Vagina (tissue), 2 donors: Measurements from ENCODE around the gene CNIH2. TPM values are rescaled to one million over a fixed set of nuclear protein-coding genes. Genes with fewer than 3 reads are reported as not detected.

Experiments
- DNase-seq, 2 donors: peaks; one replicate each; pipeline ENCODE4 v3.0.0-alpha.2; 2017; ENCODE audit errors: extremely low spot score in 2 of 2
- H3K27ac ChIP-seq: fragments of 200-600 bp; sonication (generic); one replicate; pipeline ENCODE4 v1.5.1; 2019
- H3K27me3 ChIP-seq: fragments of 200-600 bp; sonication (generic); one replicate; pipeline ENCODE4 v1.5.1; 2019
- H3K36me3 ChIP-seq, 2 donors: fragments of 200-600 bp; sonication (generic); one replicate each; pipeline ENCODE4 v1.5.1; 2017 to 2019
- H3K4me1 ChIP-seq: fragments of 200-600 bp; sonication (generic); one replicate; pipeline ENCODE4 v1.5.1; 2019
- H3K4me3 ChIP-seq, 2 donors: fragments of 200-600 bp; sonication (generic); 1 replicate in 1 of 2; 2 replicates in 1 of 2; pipeline ENCODE4 v1.5.1; 2016 to 2019
- H3K9me3 ChIP-seq: fragments of 200-600 bp; sonication (generic); one replicate; pipeline ENCODE4 v1.5.1; 2019
- POLR2A ChIP-seq, 2 donors: fragments of 450-650 bp; IDR thresholded peaks; one replicate each; pipeline ENCODE4 v1.6.1; 2017; ENCODE audit warnings: antibody characterized with exemption in 2 of 2, mild to moderate bottlenecking in 2 of 2, moderate library complexity in 2 of 2
- POLR2AphosphoS5 ChIP-seq, 2 donors: sonication (generic); formaldehyde crosslinking; IDR thresholded peaks; one replicate each; pipeline ENCODE4 v1.9.0; 2017; ENCODE audit warnings: antibody characterized with exemption in 2 of 2, mild to moderate bottlenecking in 2 of 2, low read depth in 1 of 2; ENCODE audit not compliant: insufficient read depth in 1 of 2
- intact Hi-C: fragments of 100-400 bp; cut with DNase I; formaldehyde crosslinking; loops from one replicate; pipeline ENCODE4 v1.15.1; 2023
- total RNA-seq: library from RNA; depleted of rRNA; stranded (reverse); fragments of >200 nt; gene quantifications from one replicate; pipeline ENCODE4 v1.2.3, GENCODE V29; 2016
- TF ChIP-seq, protein P1 (sequence below), 3 experiments: fragments of 450-650 bp in 2 of 3; fragments of 200-600 bp in 1 of 3; sonication (generic) in 1 of 3; IDR thresholded peaks; one replicate each; pipeline ENCODE4 v1.5.1; 2017 to 2019; ENCODE audit warnings: antibody characterized with exemption in 3 of 3, mild to moderate bottlenecking in 2 of 3, moderate library complexity in 2 of 3

Gene CNIH2
- total RNA-seq, 1 donor from 2014 or later: 3.2 TPM

DNA sequence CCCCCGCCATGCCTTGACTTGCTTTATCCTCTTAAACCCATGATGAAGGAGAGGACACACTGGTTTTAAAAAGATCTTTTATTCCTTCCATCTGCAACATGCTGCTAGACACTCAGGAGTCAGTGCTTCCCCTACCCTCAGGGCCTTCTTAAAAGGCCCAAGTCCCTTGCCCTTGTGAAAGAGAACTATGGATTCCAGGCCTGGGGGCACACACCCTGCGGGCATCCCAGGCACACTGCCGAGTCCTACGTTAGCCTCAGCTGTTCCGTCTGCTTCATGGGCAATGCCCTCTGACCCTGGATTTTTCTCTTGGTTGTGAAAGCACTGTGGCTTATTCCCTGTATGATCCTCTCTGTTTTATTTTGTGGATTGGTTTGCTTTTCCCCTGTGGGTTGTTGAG is 44.7 kb upstream of the CNIH2 start:
- Histone ChIP-seq H3K27ac (no peak overlapping the region), H3K4me1 (no peaks in the 10 kb centered on the region), H3K9me3 (no peaks in the 10 kb centered on the region), H3K4me3 (no peak overlapping the region), H3K27me3 (no peaks in the 10 kb centered on the region), H3K36me3 (peaks cover 0 to 52% of the 10 kb centered on the region in 2 donors)
- TF ChIP-seq POLR2AphosphoS5 (IDR thresholded peaks at IDR 0.05; ENCODE audit: insufficient read depth in 1 of 2, low read depth in 1 of 2) (no peak), POLR2A (IDR thresholded peaks at IDR 0.05) (no peak)
- TF ChIP-seq, protein P1, sequence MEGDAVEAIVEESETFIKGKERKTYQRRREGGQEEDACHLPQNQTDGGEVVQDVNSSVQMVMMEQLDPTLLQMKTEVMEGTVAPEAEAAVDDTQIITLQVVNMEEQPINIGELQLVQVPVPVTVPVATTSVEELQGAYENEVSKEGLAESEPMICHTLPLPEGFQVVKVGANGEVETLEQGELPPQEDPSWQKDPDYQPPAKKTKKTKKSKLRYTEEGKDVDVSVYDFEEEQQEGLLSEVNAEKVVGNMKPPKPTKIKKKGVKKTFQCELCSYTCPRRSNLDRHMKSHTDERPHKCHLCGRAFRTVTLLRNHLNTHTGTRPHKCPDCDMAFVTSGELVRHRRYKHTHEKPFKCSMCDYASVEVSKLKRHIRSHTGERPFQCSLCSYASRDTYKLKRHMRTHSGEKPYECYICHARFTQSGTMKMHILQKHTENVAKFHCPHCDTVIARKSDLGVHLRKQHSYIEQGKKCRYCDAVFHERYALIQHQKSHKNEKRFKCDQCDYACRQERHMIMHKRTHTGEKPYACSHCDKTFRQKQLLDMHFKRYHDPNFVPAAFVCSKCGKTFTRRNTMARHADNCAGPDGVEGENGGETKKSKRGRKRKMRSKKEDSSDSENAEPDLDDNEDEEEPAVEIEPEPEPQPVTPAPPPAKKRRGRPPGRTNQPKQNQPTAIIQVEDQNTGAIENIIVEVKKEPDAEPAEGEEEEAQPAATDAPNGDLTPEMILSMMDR (IDR thresholded peaks at IDR 0.05): no peak
- DNase-seq: no peak
- intact Hi-C loops: no loop called here

DNA sequence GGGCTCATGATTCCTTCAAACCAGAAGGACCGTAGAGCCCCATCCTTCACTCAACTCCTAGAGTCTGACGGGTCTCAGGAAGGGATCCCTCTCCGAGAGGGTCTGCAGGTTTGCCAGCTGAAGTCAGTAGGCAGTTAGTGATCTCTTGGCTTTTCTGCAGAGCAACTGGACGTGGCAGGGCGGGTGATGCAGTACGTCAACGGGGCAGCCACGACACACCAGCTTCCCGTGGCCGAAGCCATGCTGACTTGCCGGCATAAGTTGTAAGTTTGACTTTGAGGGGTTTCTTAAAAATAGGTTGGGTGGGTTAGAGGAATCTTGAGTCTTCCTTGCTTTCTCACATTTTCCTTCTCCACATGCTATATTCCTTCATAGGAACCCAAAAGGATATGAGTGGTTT is 42.8 kb upstream of the CNIH2 start:
- Histone ChIP-seq H3K36me3 (peaks cover 0 to 66% of the 10 kb centered on the region in 2 donors), H3K27me3 (no peaks in the 10 kb centered on the region), H3K9me3 (no peaks in the 10 kb centered on the region), H3K4me3 (no peak overlapping the region), H3K4me1 (no peaks in the 10 kb centered on the region), H3K27ac (no peak overlapping the region)
- intact Hi-C loops: no loop called here
- no peak for TF ChIP-seq POLR2A (IDR thresholded peaks at IDR 0.05)
- no peak for TF ChIP-seq POLR2AphosphoS5 (IDR thresholded peaks at IDR 0.05; ENCODE audit: insufficient read depth in 1 of 2, low read depth in 1 of 2)
- TF ChIP-seq, protein P1 (IDR thresholded peaks at IDR 0.05): no peak
- DNase-seq: no peak

DNA sequence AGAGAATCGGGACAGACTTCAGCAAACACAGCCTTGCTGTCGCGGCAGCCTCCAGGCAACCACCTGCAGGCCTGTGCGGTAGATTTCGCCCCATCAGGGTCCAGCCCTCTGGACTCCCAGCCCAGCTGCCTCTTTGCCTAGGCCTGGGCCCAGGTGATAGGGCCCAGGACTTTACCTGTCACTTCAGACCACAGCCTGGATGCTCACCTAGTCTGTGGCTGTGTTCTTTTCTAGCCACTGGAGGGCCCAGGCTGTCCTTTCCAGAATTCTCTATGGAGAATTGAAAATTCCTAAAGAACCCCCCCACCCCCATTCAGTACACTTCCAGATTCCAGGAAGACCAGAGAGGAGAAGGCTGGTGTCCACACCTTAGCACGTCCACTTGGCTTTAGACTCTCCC is 40.1 kb upstream of the CNIH2 start:
- Histone ChIP-seq H3K27me3 (no peaks in the 10 kb centered on the region), H3K27ac (no peak overlapping the region), H3K36me3 (peaks cover 0 to 59% of the 10 kb centered on the region in 2 donors), H3K9me3 (no peaks in the 10 kb centered on the region), H3K4me3 (no peak overlapping the region), H3K4me1 (no peaks in the 10 kb centered on the region)
- TF ChIP-seq POLR2A (IDR thresholded peaks at IDR 0.05) (no peak), POLR2AphosphoS5 (IDR thresholded peaks at IDR 0.05; ENCODE audit: insufficient read depth in 1 of 2, low read depth in 1 of 2) (no peak)
- TF ChIP-seq, protein P1 (IDR thresholded peaks at IDR 0.05): no peak
- intact Hi-C loops: no loop called here
- DNase-seq: no peak

DNA sequence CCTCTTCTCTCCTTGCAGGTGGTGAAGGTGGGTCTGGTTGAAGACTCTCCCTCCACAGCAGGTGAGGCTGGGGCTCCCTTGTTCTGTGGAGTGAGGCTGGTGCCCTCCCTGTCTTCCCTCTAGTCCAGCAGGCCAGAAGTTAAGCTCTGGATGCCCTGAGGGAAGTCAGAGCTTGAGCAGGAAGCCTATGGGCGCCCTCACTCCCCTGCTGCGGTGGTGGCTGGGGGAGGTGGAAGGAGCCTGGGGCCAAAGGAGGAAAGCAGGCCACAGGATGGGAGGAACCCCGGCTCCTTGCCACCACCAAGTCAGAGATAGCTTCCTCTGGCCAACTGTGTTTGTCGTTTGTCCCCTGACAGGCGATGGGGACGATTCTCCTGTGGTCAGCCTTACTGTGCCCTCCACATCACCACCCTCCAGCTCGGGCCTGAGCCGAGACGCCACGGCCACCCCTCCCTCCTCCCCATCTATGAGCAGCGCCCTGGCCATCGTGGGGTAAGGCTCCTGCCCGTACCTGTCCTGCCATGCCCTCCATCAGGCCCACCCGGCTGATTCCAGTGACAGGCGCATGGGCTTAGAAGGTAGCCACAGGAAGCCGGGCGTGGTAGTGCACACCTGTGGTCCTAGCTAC is 39.1 kb upstream of the CNIH2 start:
- Histone ChIP-seq H3K27ac (no peak overlapping the region), H3K36me3 (peaks cover 0 to 53% of the 10 kb centered on the region in 2 donors), H3K4me3 (no peak overlapping the region), H3K4me1 (no peaks in the 10 kb centered on the region), H3K27me3 (no peaks in the 10 kb centered on the region), H3K9me3 (no peaks in the 10 kb centered on the region)
- TF ChIP-seq, protein P1 (IDR thresholded peaks at IDR 0.05): no peak
- no peak for TF ChIP-seq POLR2A (IDR thresholded peaks at IDR 0.05)
- TF ChIP-seq POLR2AphosphoS5 (IDR thresholded peaks at IDR 0.05; ENCODE audit: insufficient read depth in 1 of 2, low read depth in 1 of 2): no peak
- no peak for DNase-seq
- intact Hi-C loops: no loop called here

DNA sequence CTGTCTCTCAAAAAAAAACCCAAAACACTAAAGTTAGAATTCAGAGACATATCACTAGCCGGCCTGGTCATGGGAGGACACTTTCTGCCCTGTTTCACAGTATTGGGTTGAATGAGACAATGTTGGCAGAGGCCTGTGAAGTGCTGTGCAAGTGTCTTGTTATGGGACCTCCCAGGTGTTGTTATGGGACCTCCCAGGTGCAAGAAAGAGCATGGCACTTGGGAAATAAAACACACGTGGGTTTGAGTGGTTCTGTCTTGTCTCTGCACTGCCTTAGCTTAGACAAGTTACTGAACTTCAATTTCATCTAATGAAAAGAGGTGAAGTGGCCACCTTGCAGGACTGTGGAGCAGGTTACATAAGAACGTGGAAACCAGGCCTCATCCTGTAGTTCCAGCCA is 38.5 kb upstream of the CNIH2 start:
- Histone ChIP-seq H3K27me3 (no peaks in the 10 kb centered on the region), H3K4me3 (no peak overlapping the region), H3K9me3 (no peaks in the 10 kb centered on the region), H3K36me3 (peaks cover 0 to 47% of the 10 kb centered on the region in 2 donors), H3K27ac (no peak overlapping the region), H3K4me1 (no peaks in the 10 kb centered on the region)
- TF ChIP-seq POLR2AphosphoS5 (IDR thresholded peaks at IDR 0.05; ENCODE audit: insufficient read depth in 1 of 2, low read depth in 1 of 2) (no peak), POLR2A (IDR thresholded peaks at IDR 0.05) (no peak)
- TF ChIP-seq, protein P1 (IDR thresholded peaks at IDR 0.05): no peak
- DNase-seq: no peak
- intact Hi-C loops: no loop called here
